ENCODE results near the gene RMC1. TPM values are rescaled to one million over a fixed set of nuclear protein-coding genes. Genes with fewer than 3 reads are reported as not detected.

RMC1 gene
- total RNA-seq, 1 donor from 2014 or later: 31.6 TPM

DNA sequence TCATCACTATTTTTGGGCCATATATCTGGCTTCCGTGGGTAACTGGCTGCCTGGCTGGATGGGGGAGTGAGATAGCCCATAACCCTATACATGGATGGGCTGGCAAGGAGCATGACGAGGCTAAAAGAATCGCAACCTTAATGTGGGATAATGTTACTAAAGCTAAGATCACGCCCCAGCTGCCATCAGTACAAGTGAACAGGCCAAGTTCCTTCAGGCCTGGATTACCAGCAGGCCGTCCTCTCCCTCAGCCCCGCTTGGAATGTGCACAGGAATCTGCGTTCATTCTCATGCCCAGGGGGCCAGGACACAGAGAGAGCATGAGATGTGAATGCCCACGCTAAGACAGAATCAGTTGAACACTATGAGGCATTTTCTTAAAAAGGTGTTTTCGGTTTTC is 34.7 kb downstream of the RMC1 start:
- Histone ChIP-seq H3K79me2 (ENCODE audit: low read depth) (no peaks in the 10 kb centered on the region), H3K36me3 (no peaks in the 10 kb centered on the region), H2AFZ (replicated peaks) (no peak overlapping the region), H3K9me3 (ENCODE audit: low read depth) (no peaks in the 10 kb centered on the region), H3K4me3 (no peak overlapping the region), H3K27ac (no peak overlapping the region), H3K9ac (no peak overlapping the region), H3K4me2 (no peak overlapping the region), H3K4me1 (no peaks in the 10 kb centered on the region), H3K27me3 (no peaks in the 10 kb centered on the region), H3F3A (ENCODE audit: low read depth) (no peaks in the 10 kb centered on the region), H4K20me1 (ENCODE audit: low read depth) (no peaks in the 10 kb centered on the region)
- DNase-seq (ENCODE audit: low spot score): no peak
- H3K36me3 Mint-ChIP-seq: peaks cover 39% of the 10 kb centered on the region
- TF ChIP-seq EZH2 (IDR thresholded peaks at IDR 0.05): no peak
- no peak for TF ChIP-seq EZH2phosphoT487 (IDR thresholded peaks at IDR 0.05)
- TF ChIP-seq, protein P1, sequence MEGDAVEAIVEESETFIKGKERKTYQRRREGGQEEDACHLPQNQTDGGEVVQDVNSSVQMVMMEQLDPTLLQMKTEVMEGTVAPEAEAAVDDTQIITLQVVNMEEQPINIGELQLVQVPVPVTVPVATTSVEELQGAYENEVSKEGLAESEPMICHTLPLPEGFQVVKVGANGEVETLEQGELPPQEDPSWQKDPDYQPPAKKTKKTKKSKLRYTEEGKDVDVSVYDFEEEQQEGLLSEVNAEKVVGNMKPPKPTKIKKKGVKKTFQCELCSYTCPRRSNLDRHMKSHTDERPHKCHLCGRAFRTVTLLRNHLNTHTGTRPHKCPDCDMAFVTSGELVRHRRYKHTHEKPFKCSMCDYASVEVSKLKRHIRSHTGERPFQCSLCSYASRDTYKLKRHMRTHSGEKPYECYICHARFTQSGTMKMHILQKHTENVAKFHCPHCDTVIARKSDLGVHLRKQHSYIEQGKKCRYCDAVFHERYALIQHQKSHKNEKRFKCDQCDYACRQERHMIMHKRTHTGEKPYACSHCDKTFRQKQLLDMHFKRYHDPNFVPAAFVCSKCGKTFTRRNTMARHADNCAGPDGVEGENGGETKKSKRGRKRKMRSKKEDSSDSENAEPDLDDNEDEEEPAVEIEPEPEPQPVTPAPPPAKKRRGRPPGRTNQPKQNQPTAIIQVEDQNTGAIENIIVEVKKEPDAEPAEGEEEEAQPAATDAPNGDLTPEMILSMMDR (IDR thresholded peaks at IDR 0.05): no peak
- no peaks in the 10 kb centered on the region for H3K4me1 Mint-ChIP-seq
- peaks cover 5% of the 10 kb centered on the region for H3K27me3 Mint-ChIP-seq (ENCODE audit: insufficient read depth, low read depth)
- H3K4me3 Mint-ChIP-seq: no peak overlapping the region
- H3K9me3 Mint-ChIP-seq: no peaks in the 10 kb centered on the region
- H3K27ac Mint-ChIP-seq: no peak overlapping the region

DNA sequence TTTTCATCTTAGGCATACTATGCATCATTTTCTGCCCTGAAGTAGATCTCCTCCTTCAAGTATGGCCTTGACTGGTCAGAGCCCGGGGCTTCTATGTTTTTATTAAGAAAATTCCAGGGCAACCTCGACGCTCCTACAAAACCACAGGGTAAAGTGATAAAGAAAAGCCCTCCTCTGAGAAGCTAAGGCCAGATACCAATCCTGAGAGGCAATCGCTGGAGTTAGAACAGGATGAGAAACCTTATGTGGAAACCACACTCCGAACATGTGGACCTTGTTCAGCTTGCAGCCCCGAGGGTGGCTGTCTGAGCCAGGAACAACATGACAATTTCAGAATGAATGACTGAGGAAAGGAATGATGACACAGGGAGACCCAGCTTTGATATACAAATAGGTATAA is 35.6 kb downstream of the RMC1 start:
- no peaks in the 10 kb centered on the region for H3K4me1 ChIP-seq
- H3K27ac Mint-ChIP-seq: no peak overlapping the region
- no peaks in the 10 kb centered on the region for H4K20me1 ChIP-seq (ENCODE audit: low read depth)
- no peaks in the 10 kb centered on the region for H3K4me1 Mint-ChIP-seq
- H3K9me3 ChIP-seq (ENCODE audit: low read depth): no peaks in the 10 kb centered on the region
- H3K27me3 ChIP-seq: no peaks in the 10 kb centered on the region
- H3K4me3 Mint-ChIP-seq: no peak overlapping the region
- H2AFZ ChIP-seq (replicated peaks): no peak overlapping the region
- no peak for DNase-seq (ENCODE audit: low spot score)
- no peaks in the 10 kb centered on the region for H3F3A ChIP-seq (ENCODE audit: low read depth)
- no peak overlapping the region for H3K4me2 ChIP-seq
- no peaks in the 10 kb centered on the region for H3K36me3 ChIP-seq
- no peaks in the 10 kb centered on the region for H3K9me3 Mint-ChIP-seq
- no peak overlapping the region for H3K27ac ChIP-seq
- no peaks in the 10 kb centered on the region for H3K79me2 ChIP-seq (ENCODE audit: low read depth)
- H3K36me3 Mint-ChIP-seq: peaks cover 39% of the 10 kb centered on the region
- H3K27me3 Mint-ChIP-seq (ENCODE audit: insufficient read depth, low read depth): peaks cover 5% of the 10 kb centered on the region
- H3K4me3 ChIP-seq: no peak overlapping the region
- H3K9ac ChIP-seq: no peak overlapping the region
- no peak for TF ChIP-seq EZH2phosphoT487 (IDR thresholded peaks at IDR 0.05)
- TF ChIP-seq, protein P1 (IDR thresholded peaks at IDR 0.05): no peak
- no peak for TF ChIP-seq EZH2 (IDR thresholded peaks at IDR 0.05)

DNA sequence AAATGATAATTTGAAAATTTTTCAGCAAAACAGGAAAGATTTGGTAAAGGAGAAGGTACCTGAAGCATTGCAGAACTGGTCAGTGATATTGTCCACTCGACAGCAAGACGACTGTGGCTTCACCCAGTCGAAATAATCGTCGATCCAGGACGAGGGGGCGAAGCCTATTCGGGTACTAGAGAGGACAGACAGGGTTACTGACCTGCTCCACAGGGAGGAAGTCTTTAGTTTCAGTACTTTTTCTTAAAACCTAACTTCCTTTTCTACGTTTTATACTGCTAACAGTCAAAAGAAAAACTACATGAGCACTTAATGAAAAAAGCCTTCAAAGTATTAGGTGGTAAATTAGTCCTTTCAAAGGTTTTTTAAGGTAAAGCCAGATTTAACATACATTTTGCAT is 36.0 kb downstream of the RMC1 start:
- peaks cover 5% of the 10 kb centered on the region for H3K27me3 Mint-ChIP-seq (ENCODE audit: insufficient read depth, low read depth)
- no peak for TF ChIP-seq EZH2phosphoT487 (IDR thresholded peaks at IDR 0.05)
- Histone ChIP-seq H3K27ac (no peak overlapping the region), H3K79me2 (ENCODE audit: low read depth) (no peaks in the 10 kb centered on the region), H3K36me3 (no peaks in the 10 kb centered on the region), H3K27me3 (no peaks in the 10 kb centered on the region), H3K9ac (no peak overlapping the region), H3K9me3 (ENCODE audit: low read depth) (no peaks in the 10 kb centered on the region), H3K4me3 (no peak overlapping the region), H3K4me1 (no peaks in the 10 kb centered on the region), H3K4me2 (no peak overlapping the region), H2AFZ (replicated peaks) (no peak overlapping the region), H3F3A (ENCODE audit: low read depth) (no peaks in the 10 kb centered on the region), H4K20me1 (ENCODE audit: low read depth) (no peaks in the 10 kb centered on the region)
- H3K4me3 Mint-ChIP-seq: no peak overlapping the region
- H3K4me1 Mint-ChIP-seq: no peaks in the 10 kb centered on the region
- H3K9me3 Mint-ChIP-seq: no peaks in the 10 kb centered on the region
- no peak overlapping the region for H3K27ac Mint-ChIP-seq
- no peak for DNase-seq (ENCODE audit: low spot score)
- peaks cover 38% of the 10 kb centered on the region for H3K36me3 Mint-ChIP-seq

DNA sequence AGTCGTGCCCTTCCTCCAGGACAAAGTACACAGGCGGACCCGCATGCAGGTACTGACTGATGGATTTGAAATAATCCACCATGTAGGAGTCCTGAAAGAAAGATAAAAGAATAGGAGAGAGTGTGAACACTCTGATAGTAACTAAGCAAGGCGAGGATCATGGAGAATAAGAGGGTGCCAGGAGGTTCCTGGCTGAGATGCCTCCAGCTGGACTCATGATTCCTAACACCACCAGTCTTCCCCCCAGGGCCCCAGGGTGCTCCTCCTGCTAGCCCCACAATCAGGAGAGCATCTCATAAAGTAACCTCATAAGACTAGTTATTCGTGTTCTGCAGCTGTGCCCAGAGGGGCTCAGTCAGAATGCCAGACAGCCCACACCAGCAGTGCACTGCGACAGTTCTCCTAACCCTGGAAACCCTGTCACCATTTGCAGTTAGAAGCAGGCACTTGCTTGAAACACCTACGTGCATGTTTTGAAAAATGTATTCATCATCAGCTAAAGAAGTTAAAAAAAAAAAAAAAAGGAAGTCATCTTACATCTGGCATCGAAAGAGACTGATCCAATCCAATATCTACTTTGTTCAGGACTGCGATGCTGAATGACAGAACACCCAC is 36.7 kb downstream of the RMC1 start:
- no peak overlapping the region for H3K4me3 Mint-ChIP-seq
- Histone ChIP-seq H3K4me1 (no peaks in the 10 kb centered on the region), H3K4me3 (no peak overlapping the region), H3K9me3 (ENCODE audit: low read depth) (no peaks in the 10 kb centered on the region), H2AFZ (replicated peaks) (no peak overlapping the region), H3K27ac (no peak overlapping the region), H4K20me1 (ENCODE audit: low read depth) (no peaks in the 10 kb centered on the region), H3K36me3 (no peaks in the 10 kb centered on the region), H3K79me2 (ENCODE audit: low read depth) (no peaks in the 10 kb centered on the region), H3K27me3 (no peaks in the 10 kb centered on the region), H3K4me2 (no peak overlapping the region), H3F3A (ENCODE audit: low read depth) (no peaks in the 10 kb centered on the region), H3K9ac (no peak overlapping the region)
- H3K27me3 Mint-ChIP-seq (ENCODE audit: insufficient read depth, low read depth): peaks cover 5% of the 10 kb centered on the region
- no peaks in the 10 kb centered on the region for H3K4me1 Mint-ChIP-seq
- TF ChIP-seq EZH2 (IDR thresholded peaks at IDR 0.05) (no peak), EZH2phosphoT487 (IDR thresholded peaks at IDR 0.05) (no peak)
- TF ChIP-seq, protein P1 (IDR thresholded peaks at IDR 0.05): no peak
- no peak for DNase-seq (ENCODE audit: low spot score)
- H3K9me3 Mint-ChIP-seq: no peaks in the 10 kb centered on the region
- peaks cover 36% of the 10 kb centered on the region for H3K36me3 Mint-ChIP-seq
- no peak overlapping the region for H3K27ac Mint-ChIP-seq
